Femur (tissue), 1 donor: ENCODE results near the gene THOP1.

Source experiments
- DNase-seq: peaks from one replicate; pipeline ENCODE4 v3.0.0-alpha.2; 2017

The THOP1 gene

DNA sequence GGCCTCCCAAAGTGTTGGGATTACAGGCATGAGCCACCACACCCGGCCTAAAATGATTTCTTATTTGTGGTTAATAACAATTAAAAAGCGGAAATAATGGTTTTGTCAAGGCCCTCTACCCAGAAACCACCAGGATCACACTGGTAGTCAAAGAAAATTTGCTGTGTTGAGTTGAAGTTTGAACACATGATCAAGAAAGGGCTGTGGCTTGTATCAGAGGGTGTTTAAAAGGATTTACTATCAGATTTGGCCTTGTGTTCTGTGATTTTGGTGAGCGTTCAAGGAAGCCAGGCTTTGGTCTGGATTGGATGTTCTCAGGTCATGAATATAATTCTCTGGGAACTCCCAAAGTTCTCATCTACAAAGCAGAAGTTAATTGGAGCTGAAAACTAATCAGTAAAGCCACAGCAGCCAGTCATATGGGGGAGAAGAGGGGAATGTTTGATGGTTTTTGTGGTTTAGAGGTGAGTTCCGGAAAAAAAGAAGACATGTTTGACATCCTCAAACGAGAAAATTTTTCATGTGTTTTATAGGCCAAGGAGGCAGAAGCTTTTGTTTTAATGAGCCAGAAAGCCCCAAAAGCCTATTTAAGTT lies 71.3 kb downstream of the THOP1 start:
- DNase-seq = no peak

DNA sequence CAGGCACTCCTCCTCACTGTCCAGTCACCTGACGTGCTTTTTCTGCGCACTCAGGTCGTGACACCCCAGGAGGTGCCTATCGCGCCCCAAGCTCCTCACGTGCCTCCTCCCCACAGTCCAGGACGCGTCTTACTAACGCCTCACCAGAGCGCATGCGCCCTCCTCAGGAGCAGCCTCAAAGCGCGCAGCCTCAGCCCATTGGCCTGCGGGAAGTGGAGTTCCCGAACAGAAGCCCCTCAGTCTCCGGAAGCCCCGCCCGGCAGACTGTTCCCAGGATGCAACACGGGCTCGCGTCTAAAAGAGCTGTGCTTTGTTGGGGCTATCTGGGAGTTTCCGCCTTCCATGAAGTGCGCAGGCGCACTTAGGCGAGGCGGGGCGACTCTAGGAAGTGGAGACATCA lies 73.6 kb downstream of the THOP1 start:
- DNase-seq = no peak

DNA sequence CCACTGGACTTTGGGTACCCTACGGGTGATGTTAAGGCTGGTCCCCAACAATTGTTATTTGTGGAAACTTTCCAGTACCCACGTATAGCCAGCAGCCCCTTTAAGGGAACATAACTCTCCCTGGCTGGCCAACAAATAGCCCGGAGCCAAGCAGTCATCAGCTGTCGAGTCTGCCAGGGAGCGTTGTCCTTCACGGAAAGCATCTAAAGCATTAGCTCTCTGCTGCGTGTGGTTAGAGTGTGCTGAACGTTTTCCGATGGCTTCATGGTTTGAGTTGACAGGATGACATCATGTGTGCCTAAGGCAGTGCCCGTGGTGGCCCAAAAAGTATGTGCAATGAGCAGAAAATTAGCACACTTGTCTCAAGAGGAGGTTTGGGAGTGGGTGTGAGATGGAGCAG lies 78.5 kb downstream of the THOP1 start:
- peak; percentile 39 for DNase-seq
